ENCODE measurements around the gene MRPL58. TPM values are rescaled to one million over a fixed set of nuclear protein-coding genes. Genes with fewer than 3 reads are reported as not detected.

The MRPL58 gene
- total RNA-seq, 1 experiment from 2014 or later = 99.0 TPM

GRCh38 chr17:75064460-75064859 is 52.0 kb downstream of the MRPL58 start:
- in situ Hi-C loops (cut with HindIII; ENCODE audit: low sequenced_read_pairs) = no loop called here
- no peak for DNase-seq (ENCODE audit: low spot score)

GRCh38 chr17:75064867-75065561 is 52.5 kb downstream of the MRPL58 start:
- no peak for DNase-seq (ENCODE audit: low spot score)
- in situ Hi-C loops (cut with HindIII; ENCODE audit: low sequenced_read_pairs) = no loop called here

- in situ Hi-C loops (cut with HindIII; ENCODE audit: low sequenced_read_pairs) = no loop called here
- DNase-seq (ENCODE audit: low spot score) = no peak
These were observed 53.2 kb downstream of the MRPL58 start for GRCh38 chr17:75065562-75066151.

GRCh38 chr17:75067856-75068255 is 55.4 kb downstream of the MRPL58 start:
- no peak for DNase-seq (ENCODE audit: low spot score)
- in situ Hi-C loops (cut with HindIII; ENCODE audit: low sequenced_read_pairs) = no loop called here

- no peak for DNase-seq (ENCODE audit: low spot score)
These were observed 56.3 kb downstream of the MRPL58 start for GRCh38 chr17:75068750-75069149.

GRCh38 chr17:75069783-75070182 is 57.3 kb downstream of the MRPL58 start:
- peak; percentile 54 for DNase-seq (ENCODE audit: low spot score)
- in situ Hi-C loops (cut with HindIII; ENCODE audit: low sequenced_read_pairs) = no loop called here

More at GRCh38 chr17:75068750-75069149, 56.3 kb downstream of the MRPL58 start:
- in situ Hi-C loops (cut with HindIII; ENCODE audit: low sequenced_read_pairs) = no loop called here

Other genes starting within 250 kb of the MRPL58 start
- 31.0 and 32.7 TPM in 2 replicates for gene NAT9, start 236.3 kb upstream of the MRPL58 start, total RNA-seq (2014; rRNA removed; shearing (Covaris generic))
- gene GRIN2C, start 152.8 kb upstream of the MRPL58 start, total RNA-seq (2014; rRNA removed; shearing (Covaris generic)) = 0.37 and 1.3 TPM in 2 replicates
- 120 and 154 TPM in 2 replicates for gene FDXR, start 139.7 kb upstream of the MRPL58 start, total RNA-seq (2014; rRNA removed; shearing (Covaris generic))
- gene FADS6, start 119.0 kb upstream of the MRPL58 start, total RNA-seq (2014; rRNA removed; shearing (Covaris generic)) = not detected in 2 replicates
- gene USH1G, start 89.4 kb upstream of the MRPL58 start, total RNA-seq (2014; rRNA removed; shearing (Covaris generic)) = 1.4 and 1.9 TPM in 2 replicates
- not detected in 2 replicates for gene OTOP2, start 88.4 kb upstream of the MRPL58 start, total RNA-seq (2014; rRNA removed; shearing (Covaris generic))
- not detected in 2 replicates for gene OTOP3, start 76.8 kb upstream of the MRPL58 start, total RNA-seq (2014; rRNA removed; shearing (Covaris generic))
- gene HID1, start 39.9 kb upstream of the MRPL58 start, total RNA-seq (2014; rRNA removed; shearing (Covaris generic)) = 2.1 and 4.7 TPM in 2 replicates
- gene CDR2L, start 25.0 kb upstream of the MRPL58 start, total RNA-seq (2014; rRNA removed; shearing (Covaris generic)) = 21.8 and 24.4 TPM in 2 replicates
- 206 and 238 TPM in 2 replicates for gene ATP5PD, start 34.3 kb downstream of the MRPL58 start, total RNA-seq (2014; rRNA removed; shearing (Covaris generic))
- gene KCTD2, start 34.6 kb downstream of the MRPL58 start, total RNA-seq (2014; rRNA removed; shearing (Covaris generic)) = 26.8 and 27.8 TPM in 2 replicates
- 11.0 and 25.5 TPM in 2 replicates for gene SLC16A5, start 75.3 kb downstream of the MRPL58 start, total RNA-seq (2014; rRNA removed; shearing (Covaris generic))
- 10.5 and 13.6 TPM in 2 replicates for gene ARMC7, start 97.3 kb downstream of the MRPL58 start, total RNA-seq (2014; rRNA removed; shearing (Covaris generic))
- 104 and 142 TPM in 2 replicates for gene NT5C, start 119.1 kb downstream of the MRPL58 start, total RNA-seq (2014; rRNA removed; shearing (Covaris generic))
- 199 and 235 TPM in 2 replicates for gene JPT1, start 141.8 kb downstream of the MRPL58 start, total RNA-seq (2014; rRNA removed; shearing (Covaris generic))
- gene SUMO2, start 170.3 kb downstream of the MRPL58 start, total RNA-seq (2014; rRNA removed; shearing (Covaris generic)) = 142 and 183 TPM in 2 replicates
- gene NUP85, start 193.0 kb downstream of the MRPL58 start, total RNA-seq (2014; rRNA removed; shearing (Covaris generic)) = 80.2 and 86.3 TPM in 2 replicates
- gene GGA3, start 248.9 kb downstream of the MRPL58 start, total RNA-seq (2014; rRNA removed; shearing (Covaris generic)) = 16.6 and 25.4 TPM in 2 replicates
- 87.4 and 107 TPM in 2 replicates for gene MRPS7, start 249.2 kb downstream of the MRPL58 start, total RNA-seq (2014; rRNA removed; shearing (Covaris generic))